ENCODE data around the gene KLK6.

KLK6 gene

GRCh38 chr19:50932018-50932689 lies 37.2 kb downstream of the KLK6 start:
- Mint-ChIP-seq H3K27me3 (peaks cover 73% of the 10 kb centered on the region), H3K27ac (ENCODE audit: low read depth) (no peak overlapping the region), H3K4me3 (no peak overlapping the region), H3K9me3 (no peaks in the 10 kb centered on the region), H3K4me1 (no peaks in the 10 kb centered on the region), H3K36me3 (ENCODE audit: insufficient read depth) (no peaks in the 10 kb centered on the region)
- DNase-seq (ENCODE audit: low spot score in 2 of 2) (no peak), ATAC-seq (replicated peaks; ENCODE audit: extremely low read depth, poor library complexity, severe bottlenecking) (no peak)

GRCh38 chr19:50931023-50931422 lies 38.4 kb downstream of the KLK6 start:
- H3K36me3 Mint-ChIP-seq (ENCODE audit: insufficient read depth) = no peaks in the 10 kb centered on the region
- H3K4me3 Mint-ChIP-seq = no peak overlapping the region
- no peaks in the 10 kb centered on the region for H3K4me1 Mint-ChIP-seq
- ATAC-seq (replicated peaks; ENCODE audit: extremely low read depth, poor library complexity, severe bottlenecking) (no peak), DNase-seq (ENCODE audit: low spot score in 2 of 2) (no peak)
- H3K27ac Mint-ChIP-seq (ENCODE audit: low read depth) = no peak overlapping the region
- no peaks in the 10 kb centered on the region for H3K9me3 Mint-ChIP-seq
- peaks cover 70% of the 10 kb centered on the region for H3K27me3 Mint-ChIP-seq

- Mint-ChIP-seq H3K27me3 (peaks cover 56% of the 10 kb centered on the region), H3K36me3 (ENCODE audit: insufficient read depth) (no peaks in the 10 kb centered on the region), H3K27ac (ENCODE audit: low read depth) (no peak overlapping the region), H3K4me3 (no peak overlapping the region), H3K4me1 (no peaks in the 10 kb centered on the region), H3K9me3 (no peaks in the 10 kb centered on the region)
- DNase-seq (ENCODE audit: low spot score in 2 of 2) (no peak), ATAC-seq (replicated peaks; ENCODE audit: extremely low read depth, poor library complexity, severe bottlenecking) (no peak)
These were observed 40.6 kb downstream of the KLK6 start for GRCh38 chr19:50928831-50929230.

DNA sequence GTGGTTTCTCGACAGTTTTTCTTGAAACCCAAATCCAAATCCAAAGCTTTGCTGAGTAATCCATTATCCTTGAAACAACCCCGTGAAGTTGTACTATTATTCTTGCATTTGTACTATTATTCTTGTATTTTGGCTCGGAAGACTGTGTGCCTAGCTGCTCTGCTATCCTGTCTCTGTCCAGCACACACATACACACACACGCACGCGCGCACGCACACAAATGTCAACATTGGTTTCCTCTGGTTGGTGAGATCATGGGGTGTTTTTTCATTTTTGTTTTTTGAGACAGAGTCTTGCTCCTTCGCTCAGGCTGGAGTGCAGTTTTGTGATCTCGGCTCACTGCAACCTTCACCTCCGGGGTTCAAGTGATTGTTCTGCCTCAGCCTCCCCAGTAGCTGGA lies 43.2 kb downstream of the KLK6 start:
- Mint-ChIP-seq H3K27me3 (peaks cover 44% of the 10 kb centered on the region), H3K4me1 (peaks cover 8% of the 10 kb centered on the region), H3K9me3 (no peaks in the 10 kb centered on the region), H3K27ac (ENCODE audit: low read depth) (no peak overlapping the region), H3K36me3 (ENCODE audit: insufficient read depth) (no peaks in the 10 kb centered on the region), H3K4me3 (no peak overlapping the region)
- no peak for ATAC-seq (replicated peaks; ENCODE audit: extremely low read depth, poor library complexity, severe bottlenecking)
- DNase-seq (ENCODE audit: low spot score in 2 of 2) = no peak

DNA sequence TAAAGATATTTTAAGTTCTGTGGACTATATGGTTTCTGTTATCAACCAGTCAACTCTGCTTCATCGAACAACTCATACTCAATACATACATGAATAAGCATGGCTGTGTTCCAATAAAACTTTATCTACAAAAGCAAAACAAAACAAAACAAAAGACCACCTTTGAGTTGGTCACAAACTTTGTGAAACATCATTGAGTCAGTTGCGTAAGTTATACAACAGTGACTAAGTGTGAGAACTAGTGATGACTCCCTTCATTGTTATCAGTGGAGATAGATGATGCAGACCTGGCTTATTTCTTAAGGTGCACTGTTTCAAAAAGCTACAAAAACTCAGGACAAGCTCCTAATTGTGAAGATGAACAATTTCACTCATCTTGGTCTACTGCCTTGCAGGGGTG lies 43.7 kb downstream of the KLK6 start:
- peaks cover 8% of the 10 kb centered on the region for H3K4me1 Mint-ChIP-seq
- no peaks in the 10 kb centered on the region for H3K36me3 Mint-ChIP-seq (ENCODE audit: insufficient read depth)
- ATAC-seq (replicated peaks; ENCODE audit: extremely low read depth, poor library complexity, severe bottlenecking) (no peak), DNase-seq (ENCODE audit: low spot score in 2 of 2) (no peak)
- H3K27ac Mint-ChIP-seq (ENCODE audit: low read depth) = no peak overlapping the region
- peaks cover 43% of the 10 kb centered on the region for H3K27me3 Mint-ChIP-seq
- H3K4me3 Mint-ChIP-seq = no peak overlapping the region
- H3K9me3 Mint-ChIP-seq = no peaks in the 10 kb centered on the region

DNA sequence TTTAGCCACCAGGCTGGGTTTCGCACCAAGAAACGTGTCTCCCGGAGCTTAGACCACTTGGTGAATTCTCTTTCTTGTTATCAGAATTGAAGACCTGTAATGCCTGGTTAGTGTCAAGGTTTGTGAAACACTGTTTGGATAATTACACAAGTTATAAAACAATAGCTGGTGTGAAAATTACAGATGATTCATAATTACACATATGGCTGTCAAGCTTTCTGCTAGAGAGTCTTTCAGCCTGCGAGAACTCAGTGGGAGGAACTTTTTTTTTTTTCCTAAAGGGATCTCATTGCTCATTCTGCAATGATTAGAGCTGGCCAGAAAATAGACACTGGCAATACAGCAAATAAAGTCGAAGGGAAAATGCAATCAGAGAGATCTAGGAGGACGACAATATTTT lies 44.8 kb downstream of the KLK6 start:
- Mint-ChIP-seq H3K27ac (ENCODE audit: low read depth) (no peak overlapping the region), H3K27me3 (peaks cover 46% of the 10 kb centered on the region), H3K9me3 (no peaks in the 10 kb centered on the region), H3K4me3 (no peak overlapping the region), H3K36me3 (ENCODE audit: insufficient read depth) (no peaks in the 10 kb centered on the region), H3K4me1 (peaks cover 8% of the 10 kb centered on the region)
- no peak for ATAC-seq (replicated peaks; ENCODE audit: extremely low read depth, poor library complexity, severe bottlenecking)
- DNase-seq (ENCODE audit: low spot score in 2 of 2) = no peak

DNA sequence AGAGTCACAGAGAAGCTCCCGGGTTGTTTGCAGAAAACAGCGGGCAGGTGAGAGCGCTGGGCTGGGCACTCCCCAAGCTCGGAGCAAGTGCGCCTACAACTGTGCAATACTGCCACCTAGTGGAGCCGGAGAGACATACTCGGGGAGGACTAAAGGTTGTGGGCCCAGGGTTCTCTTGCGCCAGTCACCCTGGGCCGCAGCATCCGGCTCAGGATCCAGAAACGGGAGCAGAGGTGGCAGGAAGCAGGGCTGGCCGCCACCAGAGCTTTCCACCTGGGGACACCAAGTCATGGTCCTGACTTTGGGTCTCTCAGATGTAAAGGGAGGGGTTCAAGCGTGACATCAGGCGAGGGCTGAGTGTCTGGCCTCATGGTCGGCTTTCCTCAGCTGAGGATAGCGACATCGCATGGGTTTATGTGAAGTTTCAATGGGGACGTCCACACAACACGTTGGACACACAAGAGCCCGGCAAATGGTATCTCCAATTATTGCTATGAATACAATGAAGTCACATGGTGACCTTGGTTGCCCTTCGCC lies 47.0 kb downstream of the KLK6 start:
- DNase-seq (ENCODE audit: low spot score in 2 of 2) = peak; percentile 49 to 55
- H3K27me3 Mint-ChIP-seq = peaks cover 42% of the 10 kb centered on the region
- no peaks in the 10 kb centered on the region for H3K36me3 Mint-ChIP-seq (ENCODE audit: insufficient read depth)
- no peak overlapping the region for H3K27ac Mint-ChIP-seq (ENCODE audit: low read depth)
- peaks cover 8% of the 10 kb centered on the region for H3K4me1 Mint-ChIP-seq
- no peak overlapping the region for H3K4me3 Mint-ChIP-seq
- no peaks in the 10 kb centered on the region for H3K9me3 Mint-ChIP-seq
- ATAC-seq (replicated peaks; ENCODE audit: extremely low read depth, poor library complexity, severe bottlenecking) = peak; percentile 68

DNA sequence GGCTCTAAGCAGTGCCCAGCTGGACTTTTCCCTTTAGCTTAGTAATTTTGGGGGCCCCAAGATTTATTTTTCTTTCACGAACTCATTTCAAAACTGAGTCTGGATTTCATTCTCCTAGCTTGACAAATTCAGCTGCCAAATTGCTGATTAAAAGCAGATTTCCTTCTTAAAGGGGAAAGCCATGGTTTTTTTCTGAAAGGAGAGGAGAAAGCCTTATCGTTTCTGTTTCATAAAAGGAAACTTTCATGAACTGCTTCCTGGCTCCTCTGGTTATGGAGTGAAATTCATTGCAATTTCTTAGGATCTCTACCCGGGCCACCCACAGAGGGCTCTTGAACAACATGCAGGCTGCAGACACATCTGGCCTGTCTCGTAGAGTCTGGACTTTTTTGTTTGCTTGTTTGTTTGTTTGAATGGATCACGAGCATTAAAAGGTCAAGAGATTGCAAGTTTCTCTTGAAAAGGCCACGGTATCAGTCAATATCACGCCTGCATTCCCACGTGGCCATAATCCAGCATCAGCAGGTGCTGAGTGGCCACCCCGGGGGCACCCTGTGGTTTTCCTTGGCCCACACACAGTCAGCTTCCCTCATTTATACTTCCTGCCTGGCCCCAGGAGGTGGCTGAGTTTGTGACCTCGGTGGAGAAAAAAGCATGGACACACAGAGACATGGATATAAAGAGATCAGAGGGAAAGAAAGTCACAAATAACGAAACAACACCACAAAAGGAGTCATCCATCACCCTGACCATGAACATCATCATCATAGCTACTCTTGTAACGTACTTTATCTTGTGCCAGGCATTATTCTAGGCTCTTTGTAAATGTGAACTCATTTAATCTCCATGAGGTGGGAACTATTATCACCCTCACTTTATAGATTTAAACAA lies 47.7 kb downstream of the KLK6 start:
- Mint-ChIP-seq H3K9me3 (no peaks in the 10 kb centered on the region), H3K27me3 (peaks cover 44% of the 10 kb centered on the region), H3K4me1 (peaks cover 8% of the 10 kb centered on the region), H3K36me3 (ENCODE audit: insufficient read depth) (no peaks in the 10 kb centered on the region), H3K4me3 (no peak overlapping the region), H3K27ac (ENCODE audit: low read depth) (no peak overlapping the region)
- ATAC-seq (replicated peaks; ENCODE audit: extremely low read depth, poor library complexity, severe bottlenecking) (no peak), DNase-seq (ENCODE audit: low spot score in 2 of 2) (no peak)

DNA sequence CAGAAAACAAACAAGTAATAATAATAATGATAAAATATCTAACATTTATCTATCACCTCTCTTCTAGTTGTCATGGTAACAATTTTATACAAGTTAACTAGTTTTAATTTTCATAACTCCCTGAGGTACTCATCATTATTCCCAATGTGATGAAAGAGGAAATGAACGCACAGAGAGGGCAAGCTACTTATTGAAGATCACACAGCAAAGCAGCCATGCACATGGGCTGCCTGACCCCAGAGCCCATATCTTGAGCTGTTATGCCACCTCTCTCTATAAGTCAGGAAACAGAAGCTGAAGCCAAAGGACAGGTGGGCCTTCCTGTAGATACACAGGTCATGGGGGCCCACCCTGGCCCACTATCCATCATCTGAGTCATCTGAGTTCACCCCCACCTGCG lies 53.3 kb downstream of the KLK6 start:
- no peak for DNase-seq (ENCODE audit: low spot score in 2 of 2)
- Mint-ChIP-seq H3K4me1 (no peaks in the 10 kb centered on the region), H3K36me3 (ENCODE audit: insufficient read depth) (no peaks in the 10 kb centered on the region), H3K9me3 (no peaks in the 10 kb centered on the region), H3K27me3 (peaks cover 37% of the 10 kb centered on the region), H3K4me3 (no peak overlapping the region), H3K27ac (ENCODE audit: low read depth) (no peak overlapping the region)
- ATAC-seq (replicated peaks; ENCODE audit: extremely low read depth, poor library complexity, severe bottlenecking) = no peak

DNA sequence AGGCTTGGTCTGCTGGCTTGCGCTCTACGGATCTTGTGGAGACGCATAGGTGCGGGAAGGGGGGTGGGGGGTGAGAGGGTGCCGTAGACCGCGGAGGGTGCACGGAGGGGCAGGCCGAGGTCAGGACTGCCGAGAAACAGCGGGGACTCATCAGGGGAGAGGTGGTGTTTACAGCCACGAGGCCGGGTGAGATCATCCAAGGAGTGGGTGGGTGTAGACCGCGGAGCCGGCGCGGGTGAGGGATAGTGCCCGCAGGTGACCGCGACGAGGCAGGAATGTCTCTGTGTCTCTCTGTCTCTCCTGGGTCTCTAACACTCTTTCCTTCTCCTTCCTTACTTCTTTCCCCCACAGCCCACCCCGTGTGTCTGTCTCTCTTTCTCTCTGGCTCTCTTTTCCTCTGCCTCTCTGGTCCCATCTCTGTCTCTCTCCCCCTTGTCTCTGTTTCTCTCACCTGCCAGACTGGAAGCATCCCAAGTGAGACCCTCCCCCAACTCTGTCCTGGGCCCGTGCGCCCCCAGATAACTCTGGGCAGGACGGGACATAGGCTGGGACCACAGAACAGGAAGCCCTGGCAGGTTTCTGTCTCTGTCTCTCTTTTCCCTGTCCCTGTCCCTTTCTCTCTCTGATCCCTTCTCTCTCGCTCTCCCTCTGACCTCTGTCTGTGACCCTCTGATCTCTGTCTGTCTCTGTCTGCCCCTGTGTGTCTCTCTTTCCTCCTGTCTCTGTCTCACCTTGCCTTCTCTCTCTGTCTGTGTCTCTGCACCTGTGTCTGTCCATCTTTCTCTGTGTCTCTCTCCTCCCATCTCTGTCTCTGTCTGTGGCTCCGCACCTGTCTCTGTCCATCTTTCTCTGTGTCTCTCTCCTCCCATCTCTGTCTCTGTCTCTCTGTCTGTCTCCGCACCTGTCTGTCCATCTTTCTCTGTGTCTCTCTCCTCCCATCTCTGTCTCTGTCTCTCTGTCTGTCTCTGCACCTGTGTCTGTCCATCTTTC lies 56.4 kb downstream of the KLK6 start:
- H3K36me3 Mint-ChIP-seq (ENCODE audit: insufficient read depth) = no peaks in the 10 kb centered on the region
- no peaks in the 10 kb centered on the region for H3K4me1 Mint-ChIP-seq
- H3K4me3 Mint-ChIP-seq = no peak overlapping the region
- peaks cover 11% of the 10 kb centered on the region for H3K27me3 Mint-ChIP-seq
- no peaks in the 10 kb centered on the region for H3K9me3 Mint-ChIP-seq
- no peak overlapping the region for H3K27ac Mint-ChIP-seq (ENCODE audit: low read depth)
- no peak for ATAC-seq (replicated peaks; ENCODE audit: extremely low read depth, poor library complexity, severe bottlenecking)
- DNase-seq (ENCODE audit: low spot score in 2 of 2) = no peak

GRCh38 chr19:50912102-50912599 lies 57.2 kb downstream of the KLK6 start:
- ATAC-seq (replicated peaks; ENCODE audit: extremely low read depth, poor library complexity, severe bottlenecking) (no peak), DNase-seq (ENCODE audit: low spot score in 2 of 2) (no peak)
- Mint-ChIP-seq H3K27ac (ENCODE audit: low read depth) (no peak overlapping the region), H3K9me3 (no peaks in the 10 kb centered on the region), H3K4me1 (no peaks in the 10 kb centered on the region), H3K27me3 (peaks cover 8% of the 10 kb centered on the region), H3K4me3 (no peak overlapping the region), H3K36me3 (ENCODE audit: insufficient read depth) (no peaks in the 10 kb centered on the region)

Measured in central memory CD8-positive, alpha-beta T cell (primary cell).